HG02840 (cell line): Measurements from ENCODE around the gene KMT5C.

Experiments
- ATAC-seq: cut with Tn5 transposase; IDR thresholded peaks from one replicate; pipeline ENCODE4 v1.9.1; 2021; ENCODE audit warnings: mild to moderate bottlenecking, moderate library complexity, moderate number of reproducible peaks; ENCODE audit not compliant: unreplicated experiment, low FRiP score

The KMT5C gene

GRCh38 chr19:55345818-55346724, 6.4 kb downstream of the KMT5C start:
- ATAC-seq = no peak

DNA sequence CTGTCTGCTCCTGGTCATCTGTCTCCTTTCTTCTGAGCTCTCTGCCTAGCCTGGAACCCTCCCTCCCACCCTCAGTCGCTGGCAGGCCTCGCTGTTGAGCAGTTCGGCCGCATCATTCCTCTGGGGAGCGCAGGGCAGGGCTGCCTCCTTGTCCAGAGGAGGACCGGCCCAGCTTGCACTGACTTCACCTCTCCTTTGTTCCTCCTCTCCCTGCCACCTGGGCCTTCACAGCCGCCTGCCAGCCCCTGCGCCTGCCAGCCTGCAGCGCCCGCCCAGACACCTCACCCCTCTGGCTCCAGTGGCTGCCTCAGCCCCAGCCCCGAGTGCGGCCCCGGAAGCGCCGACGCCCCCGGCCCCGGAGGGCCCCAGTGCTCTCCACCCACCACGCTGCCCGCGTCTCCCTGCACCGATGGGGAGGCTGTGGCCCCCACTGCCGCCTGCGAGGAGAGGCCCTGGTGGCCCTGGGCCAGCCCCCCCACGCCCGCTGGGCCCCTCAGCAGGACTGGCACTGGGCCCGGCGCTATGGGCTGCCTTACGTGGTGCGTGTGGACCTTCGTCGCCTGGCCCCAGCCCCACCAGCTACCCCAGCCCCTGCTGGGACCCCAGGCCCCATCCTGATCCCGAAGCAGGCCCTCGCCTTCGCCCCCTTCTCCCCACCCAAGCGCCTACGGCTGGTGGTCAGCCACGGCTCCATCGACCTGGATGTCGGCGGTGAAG, 7.2 kb downstream of the KMT5C start:
- no peak for ATAC-seq

GRCh38 chr19:55347442-55348009, 7.8 kb downstream of the KMT5C start:
- no peak for ATAC-seq

- ATAC-seq = no peak
These were observed 8.8 kb downstream of the KMT5C start for GRCh38 chr19:55348317-55349034.

DNA sequence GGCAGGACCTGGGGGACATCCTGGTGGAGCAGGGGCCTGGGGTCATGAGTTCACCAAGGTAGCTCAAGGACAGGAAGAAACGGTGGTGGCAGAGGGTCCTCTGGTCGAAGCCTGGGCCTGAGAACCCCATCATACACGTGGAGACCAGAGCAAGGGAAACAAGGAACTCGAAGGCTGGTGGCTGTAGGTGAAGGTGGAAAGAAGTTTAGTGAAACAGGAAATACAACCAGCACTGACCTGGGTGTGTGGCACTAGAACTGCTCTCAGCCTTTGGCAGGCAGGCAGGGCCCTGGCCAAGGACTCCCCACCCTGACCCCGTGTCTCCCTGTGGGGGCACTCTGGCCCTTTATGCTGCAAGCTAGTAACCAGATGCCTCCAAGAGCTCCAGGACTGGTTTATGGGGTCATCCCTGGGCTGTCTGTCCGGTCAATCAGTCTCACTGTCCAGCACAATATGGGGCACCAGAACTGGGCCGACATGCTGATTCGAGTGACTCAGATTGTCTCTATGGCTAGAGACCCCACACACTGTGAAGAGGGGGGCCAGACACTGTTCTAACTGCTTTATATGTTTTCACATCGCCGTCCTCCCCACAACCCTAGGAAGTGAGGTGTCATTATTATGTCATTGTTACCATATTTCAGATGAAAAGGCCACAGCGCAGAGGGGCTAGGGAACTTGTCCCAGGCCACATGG, 11.1 kb downstream of the KMT5C start:
- ATAC-seq = no peak

GRCh38 chr19:55352040-55352439, 12.4 kb downstream of the KMT5C start:
- ATAC-seq = no peak

GRCh38 chr19:55352549-55353145, 13.0 kb downstream of the KMT5C start:
- no peak for ATAC-seq

- ATAC-seq = no peak
These were observed 13.7 kb downstream of the KMT5C start for GRCh38 chr19:55353356-55353802.

DNA sequence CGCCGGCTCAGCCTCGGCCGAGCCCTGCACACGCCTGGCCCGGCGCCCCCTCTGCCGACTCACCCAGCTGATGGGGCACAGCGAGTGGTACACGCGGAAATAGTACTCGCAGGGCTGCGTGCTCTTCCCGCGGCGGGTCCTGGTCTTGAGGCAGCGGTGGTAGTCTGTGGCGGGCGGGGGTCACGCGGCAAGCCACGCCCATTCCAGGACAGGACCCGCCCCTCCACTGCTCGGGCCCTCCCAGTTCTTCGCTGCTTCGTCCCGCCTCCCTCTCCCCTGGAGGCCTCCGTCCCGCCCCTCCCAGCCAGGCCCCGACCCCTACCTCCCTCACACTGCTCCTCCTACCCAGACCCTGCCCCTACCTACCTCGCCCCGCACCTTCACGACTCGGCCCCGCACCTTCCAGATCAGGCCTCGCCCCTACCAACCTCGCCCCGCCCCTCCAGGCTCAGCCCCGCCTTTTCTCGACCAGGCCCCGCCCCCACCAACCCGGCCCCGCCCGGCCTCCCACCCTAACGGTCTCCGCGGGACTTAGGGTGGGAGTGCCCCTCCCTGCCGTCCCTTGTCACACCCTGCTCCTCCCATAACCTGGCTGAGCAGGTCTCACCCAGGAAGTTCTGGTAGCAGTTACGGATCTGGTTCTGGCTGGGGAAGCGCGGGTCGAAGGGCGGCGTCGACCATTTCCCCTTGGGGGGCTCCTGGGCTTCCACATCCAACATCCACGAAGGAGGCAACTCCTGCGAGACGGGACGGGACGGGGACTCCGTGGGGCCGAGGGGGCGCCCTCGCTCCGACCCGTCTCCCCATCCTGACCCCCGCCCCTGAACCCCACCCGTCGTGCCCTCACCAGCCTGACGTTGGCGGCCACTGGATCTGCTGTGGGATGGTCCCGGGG, 14.4 kb downstream of the KMT5C start:
- no peak for ATAC-seq

GRCh38 chr19:55354698-55355212, 15.1 kb downstream of the KMT5C start, which contains the start of gene COX6B2:
TSS of gene COX6B2 (minus strand) at chr19:55354719. CDS start at chr19:55354521, 198 bp downstream.
- no peak for ATAC-seq

- ATAC-seq = no peak
These were observed 15.6 kb downstream of the KMT5C start for GRCh38 chr19:55355213-55355821.

- ATAC-seq = no peak
These were observed 18.8 kb downstream of the KMT5C start for GRCh38 chr19:55358493-55358892.

- no peak for ATAC-seq
These were observed 19.6 kb downstream of the KMT5C start for GRCh38 chr19:55358943-55359908.

DNA sequence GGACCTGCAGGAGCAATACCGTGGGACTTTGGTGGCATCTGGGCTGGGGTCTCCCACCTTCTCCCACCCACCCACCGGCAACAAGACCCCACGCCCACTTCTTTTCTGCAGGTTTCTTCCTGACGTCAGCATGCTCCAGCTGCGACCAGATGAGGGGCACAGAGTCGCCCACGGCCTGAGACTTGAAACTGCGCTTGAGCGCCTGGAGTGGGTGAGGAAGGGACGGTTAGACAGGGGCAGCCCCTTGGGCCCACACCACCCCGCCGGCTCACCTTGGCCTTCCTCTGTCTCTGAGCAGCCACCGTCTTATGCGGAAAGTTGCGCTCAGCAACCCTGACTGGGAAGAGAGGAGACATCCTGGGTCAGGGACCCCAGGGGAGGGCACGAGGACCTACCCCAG, 21.2 kb downstream of the KMT5C start:
- ATAC-seq = no peak

DNA sequence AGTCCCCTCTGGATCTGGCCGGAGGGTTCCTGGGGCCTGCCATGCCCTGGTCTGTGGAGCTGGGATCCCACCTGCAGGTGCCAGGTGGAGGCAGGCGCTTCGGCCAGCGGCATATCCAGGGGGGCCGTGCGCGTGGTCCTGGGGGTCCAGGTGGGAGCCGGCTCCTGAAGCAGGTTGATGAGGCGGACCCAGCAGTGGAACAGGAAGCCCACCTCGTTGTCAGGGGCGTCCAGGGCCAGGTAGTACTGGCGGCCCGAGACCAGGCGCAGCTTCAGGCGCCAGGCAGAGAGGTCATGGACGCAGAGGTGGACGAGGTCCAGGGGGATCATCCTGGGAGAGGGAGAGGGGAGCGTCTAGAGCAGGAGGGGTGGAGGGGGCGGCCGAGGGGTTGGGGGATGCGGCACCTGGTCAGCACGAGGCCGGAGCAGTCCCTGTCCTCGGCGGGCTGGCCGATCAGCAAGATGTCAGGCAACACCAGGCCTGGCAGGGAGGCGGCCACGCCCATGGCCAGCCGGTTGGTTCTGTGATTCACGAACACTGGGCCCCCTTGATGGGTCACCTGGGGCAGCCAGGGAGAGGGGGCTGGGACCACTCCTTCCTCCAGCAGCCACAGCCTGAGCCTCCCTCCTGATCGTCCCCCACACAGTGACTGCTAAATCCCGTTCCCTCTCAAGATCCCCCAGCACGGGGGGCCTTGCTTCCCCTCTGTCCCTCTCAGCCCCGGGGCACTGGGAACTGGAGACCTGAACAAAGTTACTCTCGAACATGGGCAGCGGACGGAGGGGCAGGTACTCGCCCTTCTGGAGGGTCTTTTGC, 22.7 kb downstream of the KMT5C start:
- no peak for ATAC-seq
